ENCODE results near the gene NPM3. TPM values are rescaled to one million over a fixed set of nuclear protein-coding genes. Genes with fewer than 3 reads are reported as not detected.
A peak's percentile ranks its signal among the peaks of the same experiment; 100 is the strongest.
"Not testable (repeated sequence)": the region's sequence is repeated elsewhere in the genome, so short reads cannot be mapped to it uniquely, and the experiment has no call there.

NPM3 gene
- total RNA-seq, 2 experiments from 2014 or later = 15.5 to 15.8 TPM

- Mint-ChIP-seq H3K27ac (no peak overlapping the region), H3K4me1 (ENCODE audit: low read depth) (peaks cover 19% of the 10 kb centered on the region), H3K36me3 (ENCODE audit: low read depth) (peaks cover 89% of the 10 kb centered on the region), H3K9me3 (no peaks in the 10 kb centered on the region), H3K27me3 (no peaks in the 10 kb centered on the region), H3K4me3 (no peak overlapping the region)
- CTCF ChIA-PET = no interaction called here
- Histone ChIP-seq H3K27ac (ENCODE audit: low read depth in 1 of 2, low read length in 2 of 2) (no peak overlapping the region), H3K9me3 (ENCODE audit: control insufficient read depth in 1 of 2, insufficient read depth in 1 of 2, low read length in 2 of 2) (no peaks in the 10 kb centered on the region), H3K27me3 (ENCODE audit: control insufficient read depth in 1 of 2, insufficient read depth in 2 of 2, low read length in 2 of 2) (no peaks in the 10 kb centered on the region), H3K4me1 (ENCODE audit: insufficient read depth, low read length) (no peaks in the 10 kb centered on the region), H3K4me3 (ENCODE audit: low read length) (no peak overlapping the region), H3K36me3 (ENCODE audit: insufficient read depth, low read length) (peaks cover 92% of the 10 kb centered on the region)
- intact Hi-C loops (cut with DNase I, micrococcal nuclease) = loop anchor here in 1 of 2 experiments (10.0 kb wide), 1 partner anchor 265 kb away; the partner anchor contains the start of gene ARMH3
- no peak for TF ChIP-seq CTCF (IDR thresholded peaks at IDR 0.05)
- DNase-seq (no peak), ATAC-seq (ENCODE audit: poor library complexity) (no peak)
- POLR2A ChIA-PET = no interaction called here
Observed at GRCh38 chr10:101789686-101790085, 6.4 kb upstream of the NPM3 start.

GRCh38 chr10:101789231-101789630 is 6.0 kb upstream of the NPM3 start:
- H3K27me3 ChIP-seq (ENCODE audit: control insufficient read depth in 1 of 2, insufficient read depth in 2 of 2, low read length in 2 of 2); CTCF ChIA-PET; H3K27ac Mint-ChIP-seq; H3K4me3 Mint-ChIP-seq; DNase-seq; H3K27ac ChIP-seq (ENCODE audit: low read depth in 1 of 2, low read length in 2 of 2); H3K9me3 ChIP-seq (ENCODE audit: control insufficient read depth in 1 of 2, insufficient read depth in 1 of 2, low read length in 2 of 2); H3K9me3 Mint-ChIP-seq; H3K4me1 ChIP-seq (ENCODE audit: insufficient read depth, low read length); POLR2A ChIA-PET; H3K27me3 Mint-ChIP-seq; ATAC-seq (ENCODE audit: poor library complexity); H3K4me3 ChIP-seq (ENCODE audit: low read length): not testable (repeated sequence)
- Mint-ChIP-seq H3K4me1 (ENCODE audit: low read depth) (peaks cover 24% of the 10 kb centered on the region), H3K36me3 (ENCODE audit: low read depth) (peaks cover 89% of the 10 kb centered on the region)
- H3K36me3 ChIP-seq (ENCODE audit: insufficient read depth, low read length) = peaks cover 89% of the 10 kb centered on the region
- intact Hi-C loops (cut with DNase I, micrococcal nuclease) = loop anchor here in 1 of 2 experiments (10.0 kb wide), 1 partner anchor 266 kb away; the partner anchor contains the start of gene ARMH3

GRCh38 chr10:101785801-101786200 is 2.6 kb upstream of the NPM3 start:
- ATAC-seq (ENCODE audit: poor library complexity) = no peak
- peaks cover 63% of the 10 kb centered on the region for H3K36me3 ChIP-seq (ENCODE audit: insufficient read depth, low read length)
- no peak for TF ChIP-seq CTCF (IDR thresholded peaks at IDR 0.05)

More at GRCh38 chr10:101785801-101786200, 2.6 kb upstream of the NPM3 start:
- Mint-ChIP-seq H3K4me1 (ENCODE audit: low read depth) (peaks cover 55% of the 10 kb centered on the region), H3K27ac (peak overlapping the region; percentile 86), H3K9me3 (no peaks in the 10 kb centered on the region), H3K36me3 (ENCODE audit: low read depth) (peaks cover 69% of the 10 kb centered on the region), H3K4me3 (peak overlapping the region; percentile 12), H3K27me3 (no peaks in the 10 kb centered on the region)
- Histone ChIP-seq H3K27ac (ENCODE audit: low read depth in 1 of 2, low read length in 2 of 2) (no peak overlapping the region), H3K27me3 (ENCODE audit: control insufficient read depth in 1 of 2, insufficient read depth in 2 of 2, low read length in 2 of 2) (no peaks in the 10 kb centered on the region), H3K4me1 (ENCODE audit: insufficient read depth, low read length) (peaks cover 36% of the 10 kb centered on the region), H3K9me3 (ENCODE audit: control insufficient read depth in 1 of 2, insufficient read depth in 1 of 2, low read length in 2 of 2) (no peaks in the 10 kb centered on the region), H3K4me3 (ENCODE audit: low read length) (no peak overlapping the region)
- no peak for DNase-seq
- intact Hi-C loops (cut with DNase I, micrococcal nuclease) = loop anchor here in 1 of 2 experiments (10.0 kb wide), 1 partner anchor 269 kb away; the partner anchor contains the start of gene ARMH3
- ChIA-PET POLR2A (interaction anchor here (1.8 to 4.3 kb wide), 3 partner anchors 10 to 32 kb away, joined by 5 to 43 read pairs (median 20); partner anchors contain the start of gene OGA), CTCF (no interaction called here)
